GM23338 (cell line): ENCODE measurements around the gene SNX3. TPM values are rescaled to one million over a fixed set of nuclear protein-coding genes. Genes with fewer than 3 reads are reported as not detected.
"Not testable (repeated sequence)": the region's sequence is repeated elsewhere in the genome, so short reads cannot be mapped to it uniquely, and the experiment has no call there.

Source experiments
- ATAC-seq: fragments of 200-7000 bp; cut with Tn5 transposase; 3 replicates; pipeline ENCODE4 v1.9.1; 2020
- DNase-seq: peaks from one replicate; pipeline ENCODE4 v3.0.0-alpha.2; 2015; ENCODE audit warnings: low spot score
- H2AFZ ChIP-seq: fragments of 200-600 bp; sonication (generic); 2 replicates; pipeline ENCODE4 v1.8.0; 2016; ENCODE audit warnings: antibody characterized with exemption, mild to moderate bottlenecking, moderate library complexity
- H3F3A ChIP-seq: fragments of 200-600 bp; sonication (generic); replicated peaks from 2 replicates; pipeline ENCODE4 v1.8.0; 2017; ENCODE audit warnings: antibody characterized with exemption, mixed run types, low read depth
- H3K27ac ChIP-seq: fragments of 200-600 bp; sonication (generic); 2 replicates; pipeline ENCODE4 v1.6.1; 2016; ENCODE audit warnings: low read depth
- H3K27me3 ChIP-seq: fragments of 200-600 bp; sonication (generic); 2 replicates; pipeline ENCODE4 v1.8.0; 2016; ENCODE audit warnings: mild to moderate bottlenecking, mixed run types, moderate library complexity; ENCODE audit not compliant: insufficient read depth
- H3K36me3 ChIP-seq: fragments of 200-600 bp; sonication (generic); 2 replicates; pipeline ENCODE4 v1.8.0; 2016; ENCODE audit warnings: mild to moderate bottlenecking; ENCODE audit not compliant: insufficient read depth
- H3K4me1 ChIP-seq: fragments of 200-600 bp; sonication (generic); 2 replicates; pipeline ENCODE4 v1.8.0; 2016; ENCODE audit warnings: mild to moderate bottlenecking, moderate library complexity; ENCODE audit not compliant: insufficient read depth
- H3K4me2 ChIP-seq: fragments of 200-600 bp; sonication (generic); 2 replicates; pipeline ENCODE4 v1.7.1; 2017; ENCODE audit warnings: mixed run types
- H3K4me3 ChIP-seq: fragments of 200-600 bp; sonication (generic); 2 replicates; pipeline ENCODE4 v1.6.1; 2016; ENCODE audit warnings: mixed run types
- H3K79me2 ChIP-seq: fragments of 200-600 bp; sonication (generic); replicated peaks from 2 replicates; pipeline ENCODE4 v1.8.0; 2017; ENCODE audit warnings: mild to moderate bottlenecking; ENCODE audit not compliant: insufficient read depth
- H3K9me2 ChIP-seq: fragments of 200-600 bp; sonication (generic); 2 replicates; pipeline ENCODE4 v1.8.0; 2017; ENCODE audit not compliant: insufficient read depth
- H4K20me1 ChIP-seq: fragments of 200-600 bp; sonication (generic); replicated peaks from 2 replicates; pipeline ENCODE4 v1.8.0; 2017; ENCODE audit warnings: mild to moderate bottlenecking; ENCODE audit not compliant: insufficient read depth
- H3K27ac Mint-ChIP-seq: 2 replicates; pipeline ENCODE4 v1.8.0; 2020; ENCODE audit warnings: inconsistent platforms, mild to moderate bottlenecking, moderate library complexity, mixed read lengths
- H3K27me3 Mint-ChIP-seq: 3 replicates; pipeline ENCODE4 v1.8.0; 2022; ENCODE audit warnings: low read depth, mild to moderate bottlenecking, moderate library complexity, mixed read lengths, inconsistent platforms; ENCODE audit not compliant: insufficient read depth, poor library complexity
- H3K36me3 Mint-ChIP-seq: 3 replicates; pipeline ENCODE4 v1.8.0; 2021; ENCODE audit warnings: low read depth, mild to moderate bottlenecking, inconsistent platforms, moderate library complexity, mixed read lengths
- H3K4me1 Mint-ChIP-seq: 3 replicates; pipeline ENCODE4 v1.8.0; 2020; ENCODE audit warnings: mild to moderate bottlenecking, inconsistent platforms, mixed read lengths
- H3K4me3 Mint-ChIP-seq: 3 replicates; pipeline ENCODE4 v1.8.0; 2021; ENCODE audit warnings: moderate library complexity, mild to moderate bottlenecking, inconsistent platforms, mixed read lengths
- H3K9me3 Mint-ChIP-seq: 3 replicates; pipeline ENCODE4 v1.8.0; 2020; ENCODE audit warnings: moderate library complexity, mild to moderate bottlenecking, inconsistent platforms, mixed read lengths
- CREB1 ChIP-seq: fragments of 250-450 bp; sonication (Bioruptor Pico); IDR thresholded peaks from 2 replicates; pipeline ENCODE4 v1.5.0; 2020; ENCODE audit warnings: low read depth, mild to moderate bottlenecking, moderate library complexity
- CTCF ChIP-seq, 2 experiments: fragments of 200-600 bp in 1 of 2; sonication (generic) in 1 of 2; conservative IDR thresholded peaks; 2 replicates each; pipeline versions ENCODE4 v1.5.1 to v1.6.1; 2016 to 2017; ENCODE audit warnings: antibody characterized with exemption in 2 of 2, low read depth in 2 of 2, mild to moderate bottlenecking in 2 of 2, moderate library complexity in 1 of 2
- ETS1 ChIP-seq: IDR thresholded peaks from 2 replicates; pipeline ENCODE4 v1.6.1; 2016; ENCODE audit warnings: antibody characterized with exemption
- EZH2 ChIP-seq: fragments of 200-600 bp; sonication (generic); IDR thresholded peaks from one replicate; pipeline ENCODE4 v1.8.0; 2017; ENCODE audit warnings: antibody characterized with exemption, mild to moderate bottlenecking, low read depth; ENCODE audit not compliant: unreplicated experiment
- EZH2phosphoT487 ChIP-seq: fragments of 200-600 bp; sonication (generic); IDR thresholded peaks from one replicate; pipeline ENCODE4 v1.8.1; 2018; ENCODE audit warnings: antibody characterized with exemption; ENCODE audit not compliant: unreplicated experiment
- JUNB ChIP-seq: IDR thresholded peaks from one replicate; pipeline ENCODE4 v1.6.1; 2016; ENCODE audit warnings: antibody characterized with exemption; ENCODE audit not compliant: unreplicated experiment
- POLR2AphosphoS5 ChIP-seq: IDR thresholded peaks from 2 replicates; pipeline ENCODE4 v1.6.1; 2016; ENCODE audit warnings: antibody characterized with exemption, low read depth
- REST ChIP-seq: IDR thresholded peaks from one replicate; pipeline ENCODE4 v1.6.1; 2018; ENCODE audit warnings: antibody characterized with exemption; ENCODE audit not compliant: unreplicated experiment
- STAT1 ChIP-seq: IDR thresholded peaks from one replicate; pipeline ENCODE4 v1.6.1; 2016; ENCODE audit warnings: antibody characterized with exemption; ENCODE audit not compliant: unreplicated experiment
- ZNF114 ChIP-seq: fragments of 250-450 bp; sonication (Bioruptor Pico); IDR thresholded peaks from 2 replicates; pipeline ENCODE4 v1.5.0; 2020; ENCODE audit warnings: mild to moderate bottlenecking, moderate library complexity
- polyA plus RNA-seq: library from polyadenylated mRNA; unstranded; fragments of >200 nt; fragmentation: Nextera tagmentation; extraction: Ambion mirVana; gene quantifications from 2 replicates; pipeline ENCODE4 v1.2.1, GENCODE V29; 2016
- total RNA-seq: library from RNA; depleted of rRNA; stranded (reverse); fragments of >200 nt; shearing (Covaris generic); gene quantifications from 2 replicates; pipeline ENCODE4 v1.2.3, GENCODE V29; 2014

Gene SNX3
- total and polyA plus RNA-seq, 2 experiments from 2014 or later = 87.2 to 123 TPM

GRCh38 chr6:108292561-108292960 lies 31.7 kb upstream of the SNX3 start:
- not testable (repeated sequence) for H3K27me3 ChIP-seq, H3K79me2 ChIP-seq, H3K4me1 Mint-ChIP-seq, DNase-seq, H4K20me1 ChIP-seq, H3F3A ChIP-seq, H3K4me1 ChIP-seq, ATAC-seq, H3K27ac Mint-ChIP-seq, H3K4me3 ChIP-seq, H3K9me2 ChIP-seq, H3K36me3 Mint-ChIP-seq, H3K4me2 ChIP-seq, H2AFZ ChIP-seq, H3K36me3 ChIP-seq, H3K27ac ChIP-seq, H3K27me3 Mint-ChIP-seq, H3K4me3 Mint-ChIP-seq, H3K9me3 Mint-ChIP-seq

- Mint-ChIP-seq H3K4me3 (no peak overlapping the region), H3K9me3 (no peaks in the 10 kb centered on the region), H3K4me1 (peaks cover 5% of the 10 kb centered on the region; the same call in 2 of the 3 replicates), H3K36me3 (no peaks in the 10 kb centered on the region), H3K27me3 (peaks cover 4% of the 10 kb centered on the region), H3K27ac (no peak overlapping the region)
- Histone ChIP-seq H3K9me2 (no peaks in the 10 kb centered on the region), H3K27ac (no peak overlapping the region), H3K4me2 (no peak overlapping the region), H3K36me3 (no peaks in the 10 kb centered on the region), H3K79me2 (peaks cover 1% of the 10 kb centered on the region; the same call in 1 of the 2 replicates), H3K4me1 (peaks cover 5% of the 10 kb centered on the region), H2AFZ (no peak overlapping the region), H4K20me1 (no peaks in the 10 kb centered on the region), H3K27me3 (no peaks in the 10 kb centered on the region), H3F3A (0 out of 2 replicates have a peak, but pooled peaks cover 3% of the 10 kb centered on the region), H3K4me3 (no peak overlapping the region)
- no peak for ATAC-seq
- TF ChIP-seq EZH2phosphoT487 (no peak), ZNF114 (CRISPR knock-in tag) (no peak), EZH2 (no peak), STAT1 (no peak), CTCF (conservative IDR thresholded peaks at IDR 0.05; ENCODE audit: low read depth in 2 of 2) (no peak), JUNB (no peak), POLR2AphosphoS5 (no peak), REST (no peak), ETS1 (no peak), CREB1 (CRISPR knock-in tag) (no peak)
- no peak for DNase-seq
These were observed 30.3 kb upstream of the SNX3 start for GRCh38 chr6:108291091-108291490.
